NCI-H1694 treated with DMSO at 0.1 percent for 48 hours (cell line): ENCODE results near the gene NRSN2.

Experiments
- DNase-seq: peaks from one replicate; lab custom pipeline; 2025; lab: John Stamatoyannopoulos, UW

The NRSN2 gene

GRCh38 chr20:346640-347316 is at the start of gene NRSN2:
NRSN2 (plus strand) TSS chr20:347111; CDS start chr20:349644, 2,533 bp downstream.
- DNase-seq, result peak; percentile 64

GRCh38 chr20:297925-298775 is 48.8 kb upstream of the NRSN2 start:
- DNase-seq, result no peak

GRCh38 chr20:298776-299391 is 48.0 kb upstream of the NRSN2 start:
- DNase-seq, result no peak

GRCh38 chr20:300345-300990 is 46.4 kb upstream of the NRSN2 start:
- DNase-seq, result no peak

- no peak for DNase-seq
These were observed 44.7 kb upstream of the NRSN2 start for GRCh38 chr20:301886-302848.

- DNase-seq, result no peak
These were observed 41.2 kb upstream of the NRSN2 start for GRCh38 chr20:305745-306144.

GRCh38 chr20:308427-309038 is 38.4 kb upstream of the NRSN2 start:
- no peak for DNase-seq

- no peak for DNase-seq
These were observed 37.5 kb upstream of the NRSN2 start for GRCh38 chr20:309306-309840.

GRCh38 chr20:309841-310644 is 36.9 kb upstream of the NRSN2 start:
- peak; percentile 88 for DNase-seq

- no peak for DNase-seq
These were observed 36.3 kb upstream of the NRSN2 start for GRCh38 chr20:310645-311044.

- no peak for DNase-seq
These were observed 35.3 kb upstream of the NRSN2 start for GRCh38 chr20:311609-312008.

- no peak for DNase-seq
These were observed 34.8 kb upstream of the NRSN2 start for GRCh38 chr20:312067-312466.

GRCh38 chr20:312866-313265 is 34.0 kb upstream of the NRSN2 start:
- DNase-seq, result no peak

- no peak for DNase-seq
These were observed 33.5 kb upstream of the NRSN2 start for GRCh38 chr20:313402-313801.

- DNase-seq, result no peak
These were observed 33.0 kb upstream of the NRSN2 start for GRCh38 chr20:313948-314347.

GRCh38 chr20:316316-317068 is 30.4 kb upstream of the NRSN2 start:
- DNase-seq, result no peak

GRCh38 chr20:324177-325044 is 22.5 kb upstream of the NRSN2 start:
- peak; percentile 75 for DNase-seq
